GM21360 (cell line): Measurements from ENCODE around the gene ADAM12.
"Not testable (repeated sequence)": the region's sequence is repeated elsewhere in the genome, so short reads cannot be mapped to it uniquely, and the experiment has no call there.

Experiments
- ATAC-seq: cut with Tn5 transposase; IDR thresholded peaks from one replicate; pipeline ENCODE4 v1.9.1; 2021; ENCODE audit warnings: mild to moderate bottlenecking, moderate library complexity; ENCODE audit not compliant: unreplicated experiment

ADAM12 gene

DNA sequence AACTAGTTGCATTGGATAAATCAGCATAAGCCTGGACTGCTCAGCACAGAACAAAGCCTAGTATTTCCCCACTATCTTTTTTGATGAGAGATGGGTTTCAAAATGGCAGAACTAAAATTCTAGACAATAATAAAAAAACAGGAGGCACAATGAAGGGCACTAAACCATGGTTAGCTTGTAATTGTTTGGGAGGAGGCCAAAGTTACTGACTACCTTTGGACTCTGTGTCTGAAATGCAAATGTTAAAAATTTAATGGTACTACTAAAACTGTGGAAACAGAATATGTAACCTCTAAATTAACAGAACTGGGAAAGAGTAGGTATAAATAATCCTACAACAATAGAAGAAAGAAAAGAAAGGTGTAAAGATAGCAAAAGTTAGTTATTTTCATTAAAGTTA, 13.0 kb downstream of the ADAM12 start:
- no peak for ATAC-seq

DNA sequence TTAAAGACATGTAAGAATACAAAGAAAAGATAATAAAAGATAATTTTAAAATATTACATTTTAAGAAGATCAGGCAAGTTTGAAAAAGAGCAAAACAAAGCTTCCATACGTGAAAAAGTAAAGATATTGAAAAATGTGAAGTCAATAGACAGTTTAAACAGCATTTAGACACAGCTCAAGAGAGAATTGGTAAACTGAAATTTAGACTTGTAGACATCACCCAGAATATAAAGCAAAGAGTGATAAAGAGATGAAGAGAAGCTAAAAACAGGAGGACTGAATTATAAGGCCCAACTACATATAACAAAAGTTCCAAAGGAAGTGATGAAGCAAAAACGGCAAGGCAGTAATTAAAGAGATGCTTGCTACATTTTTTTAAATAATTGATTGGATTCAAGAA, 13.8 kb downstream of the ADAM12 start:
- ATAC-seq, result no peak

DNA sequence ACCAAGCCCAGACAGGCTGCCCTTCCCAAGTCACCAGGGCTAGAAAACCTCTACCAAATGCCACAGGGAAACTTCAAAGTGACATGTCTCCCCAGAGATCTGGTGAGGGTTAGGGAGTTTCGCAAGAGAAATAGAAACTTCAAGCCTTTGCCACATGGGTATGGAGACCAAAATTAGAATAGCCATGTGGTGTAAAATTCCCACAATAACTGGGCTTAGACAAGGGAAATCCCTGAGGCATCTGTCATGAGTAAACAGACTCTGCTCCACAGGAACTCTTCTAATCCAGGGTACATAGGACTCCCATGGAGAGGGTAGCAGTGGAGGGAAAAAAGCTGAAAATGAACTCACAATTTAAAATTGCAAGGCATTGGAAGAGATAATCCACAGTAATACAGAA, 14.3 kb downstream of the ADAM12 start:
- ATAC-seq, result no peak

DNA sequence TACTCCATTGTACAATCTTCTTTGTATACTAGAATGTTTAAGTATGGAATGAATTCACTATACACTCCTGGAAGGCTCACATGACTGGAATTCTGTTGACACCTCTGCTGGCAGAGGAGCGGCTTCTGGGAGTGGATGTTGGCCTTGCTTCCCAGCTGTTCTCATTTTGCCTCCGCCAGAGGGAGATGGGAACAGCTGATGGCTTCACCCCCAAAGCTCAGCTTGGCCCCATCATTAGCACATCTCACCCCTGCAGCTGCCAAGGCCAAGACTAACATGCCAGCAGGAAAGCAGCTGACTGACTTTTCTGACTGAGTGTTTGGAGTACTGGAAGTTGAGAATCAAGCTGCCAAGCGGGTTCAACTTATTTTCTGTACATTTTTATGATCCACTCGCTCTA, 15.1 kb downstream of the ADAM12 start:
- no peak for ATAC-seq

DNA sequence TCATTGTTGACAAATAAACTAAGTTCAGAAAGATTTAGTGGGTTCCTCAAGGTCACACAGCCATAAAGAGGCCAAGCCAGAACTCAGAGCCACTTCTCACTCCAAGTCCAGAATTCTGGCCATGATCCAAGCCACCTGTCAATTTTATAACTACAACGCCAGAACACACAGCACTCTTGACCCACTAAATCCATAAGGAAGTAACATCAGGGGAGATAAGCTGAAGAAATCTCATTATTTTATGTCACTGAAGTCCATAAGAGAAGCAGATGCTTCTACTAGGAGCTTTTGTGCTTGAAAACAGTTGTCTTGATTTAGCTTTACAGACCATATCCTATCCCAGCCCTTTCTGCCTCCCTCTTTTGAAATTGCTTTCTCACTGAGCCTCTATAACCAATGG, 15.9 kb downstream of the ADAM12 start:
- no peak for ATAC-seq

DNA sequence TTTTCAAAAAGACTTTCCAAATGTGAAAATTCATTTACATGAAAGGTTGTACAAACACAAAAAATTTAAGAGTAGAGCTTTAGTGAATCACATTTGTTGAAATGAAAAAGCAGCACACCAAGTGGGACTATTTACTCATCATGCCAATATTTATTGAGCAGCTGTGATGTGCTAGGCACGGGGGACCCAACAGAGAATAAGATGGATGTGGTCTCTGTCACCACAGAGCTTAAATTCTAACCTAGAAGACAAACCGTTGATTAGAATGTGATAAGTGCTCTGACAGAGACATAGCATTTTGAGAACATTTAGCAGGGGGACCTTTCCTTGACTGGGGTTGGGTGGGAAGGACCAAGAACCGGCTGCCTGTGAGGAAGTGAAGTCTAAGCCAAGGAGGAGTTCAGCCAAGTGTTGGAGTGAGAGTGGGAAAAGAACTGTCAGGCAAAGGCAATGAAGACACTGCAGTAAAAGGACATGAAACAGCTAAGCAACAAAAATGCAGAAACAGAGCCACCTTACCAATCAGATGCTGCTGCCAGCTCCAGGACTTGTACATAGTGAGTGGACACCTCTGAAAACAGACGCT, 19.1 kb downstream of the ADAM12 start:
- ATAC-seq, result no peak

DNA sequence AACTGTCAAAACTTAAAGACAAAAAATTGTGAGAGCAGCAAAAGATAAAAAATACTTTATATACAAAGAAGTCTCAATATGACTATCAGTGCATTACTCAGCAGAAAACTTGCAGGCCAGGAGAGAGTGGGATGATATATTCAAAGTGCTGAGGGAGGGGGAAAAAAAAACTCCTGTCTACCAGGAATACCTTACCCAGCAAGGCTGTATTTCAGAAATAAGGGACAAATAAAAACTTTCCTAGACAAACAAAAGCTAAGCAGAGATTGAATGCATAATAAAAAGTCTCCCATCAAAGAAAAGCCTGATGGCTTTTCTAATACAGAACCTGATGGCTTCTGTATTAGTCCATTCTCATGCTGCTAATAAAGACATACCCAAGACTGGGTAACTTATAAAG, 31.1 kb downstream of the ADAM12 start:
- ATAC-seq, result no peak

DNA sequence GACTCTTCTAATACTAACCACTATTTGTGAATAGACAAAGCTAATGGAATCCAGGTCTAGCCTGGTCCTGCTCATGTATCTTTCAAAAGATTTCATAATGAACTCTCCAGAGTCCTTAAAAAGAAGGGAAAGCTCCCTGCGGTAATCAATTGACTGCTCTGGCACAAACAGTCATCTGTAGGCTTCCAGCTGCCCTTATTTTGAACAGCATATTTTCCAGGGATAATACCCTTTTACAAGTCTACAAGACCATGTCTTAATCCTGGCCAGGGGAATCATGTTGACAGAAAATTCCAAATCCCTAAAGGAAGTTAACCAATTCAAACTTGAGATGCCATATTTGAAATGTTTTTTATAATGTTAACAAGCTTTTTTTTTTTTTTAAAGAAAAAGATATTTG, 34.6 kb downstream of the ADAM12 start:
- ATAC-seq, result no peak

DNA sequence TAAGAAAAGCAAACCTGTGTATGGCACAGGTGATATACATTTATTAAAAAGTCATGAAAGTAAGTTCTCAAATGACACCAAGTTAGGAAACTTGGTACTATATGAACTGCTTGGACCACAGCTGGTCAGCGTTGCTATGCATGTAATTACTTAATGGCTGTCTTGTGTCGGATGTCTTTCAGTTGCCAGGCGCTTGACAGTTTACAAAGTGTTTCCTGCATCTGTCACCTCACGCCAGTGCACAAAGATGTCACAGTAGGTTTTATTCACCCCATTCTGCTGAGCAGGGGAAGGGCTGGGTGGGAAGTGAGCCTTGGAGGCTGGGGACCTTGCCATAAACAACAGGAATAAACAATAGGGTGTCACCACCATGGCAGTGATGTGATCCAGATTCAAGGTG, 35.8 kb downstream of the ADAM12 start:
- ATAC-seq, result no peak

DNA sequence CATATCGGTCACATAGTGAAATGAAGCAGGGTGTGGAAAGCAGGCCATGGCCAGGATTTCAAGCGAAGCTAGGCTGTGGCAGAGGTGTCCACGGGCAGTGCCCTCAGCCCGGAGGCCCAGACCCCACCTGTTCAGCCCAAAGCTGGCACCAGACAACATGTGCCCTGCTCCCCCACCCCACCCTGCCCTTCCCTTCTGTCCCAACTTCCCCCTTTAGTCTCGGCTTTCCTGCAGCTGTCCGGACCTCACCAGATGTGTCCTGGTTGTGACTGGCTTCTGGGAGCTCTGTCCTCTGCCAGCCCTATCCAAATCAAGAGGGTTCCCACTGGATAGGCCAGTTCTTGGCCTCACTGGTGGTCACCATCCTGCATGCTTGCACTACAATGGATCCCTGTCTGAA, 37.3 kb downstream of the ADAM12 start:
- no peak for ATAC-seq

DNA sequence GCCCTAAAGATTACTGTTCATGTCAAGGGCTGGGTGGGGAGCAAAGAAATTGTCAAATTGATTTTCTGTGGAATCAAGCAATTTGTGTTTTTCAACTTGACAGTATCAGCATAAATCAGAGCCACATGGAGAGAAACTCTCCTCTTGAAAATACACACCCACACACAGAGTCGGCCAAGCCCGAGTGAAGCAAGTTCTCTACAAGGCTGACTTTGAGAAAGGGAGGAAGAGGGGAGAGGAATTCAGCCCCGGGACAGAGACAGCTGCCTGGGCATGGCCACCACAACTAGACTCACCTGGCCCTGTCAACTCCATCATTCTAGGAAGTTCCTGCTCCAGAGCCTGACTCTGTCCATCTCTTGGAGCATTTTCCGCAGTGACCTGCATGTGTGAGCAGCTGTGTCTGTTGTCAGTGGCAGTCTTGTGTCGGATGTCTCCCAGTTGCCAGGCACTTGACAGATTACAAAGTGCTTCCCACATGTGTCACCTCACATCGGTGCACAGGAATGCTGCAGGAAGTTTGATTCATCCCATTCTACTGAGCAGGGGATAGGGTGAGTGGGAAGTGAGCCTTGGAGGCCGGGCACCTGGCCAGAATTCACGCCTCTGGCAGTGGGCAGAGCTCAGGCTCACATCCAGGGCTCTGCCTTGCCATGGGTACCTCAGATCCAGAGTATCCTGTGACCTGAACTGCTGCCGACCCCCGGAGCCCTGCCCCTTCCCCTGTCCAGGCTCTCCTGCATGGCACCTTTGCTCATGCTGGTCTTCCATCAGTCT, 37.9 kb downstream of the ADAM12 start:
- no peak for ATAC-seq

DNA sequence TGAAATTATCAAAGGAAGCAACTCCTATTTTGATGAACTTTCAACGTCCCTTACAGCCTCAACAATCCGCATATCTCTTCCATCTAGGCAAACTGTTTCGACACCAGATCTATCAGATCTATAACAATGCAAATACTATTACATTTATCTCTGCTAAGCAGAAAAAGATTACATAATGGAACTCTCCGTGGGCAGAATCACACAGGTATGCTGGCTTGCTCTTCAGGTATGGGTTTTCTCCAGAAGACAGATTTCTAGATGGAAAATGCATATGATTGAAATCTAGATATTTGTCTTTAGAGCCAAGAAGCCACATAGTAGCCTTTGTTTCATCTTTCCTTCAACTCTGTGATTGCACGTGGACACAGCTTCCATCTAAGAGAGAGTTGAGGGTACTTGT, 38.6 kb downstream of the ADAM12 start:
- ATAC-seq, result no peak

DNA sequence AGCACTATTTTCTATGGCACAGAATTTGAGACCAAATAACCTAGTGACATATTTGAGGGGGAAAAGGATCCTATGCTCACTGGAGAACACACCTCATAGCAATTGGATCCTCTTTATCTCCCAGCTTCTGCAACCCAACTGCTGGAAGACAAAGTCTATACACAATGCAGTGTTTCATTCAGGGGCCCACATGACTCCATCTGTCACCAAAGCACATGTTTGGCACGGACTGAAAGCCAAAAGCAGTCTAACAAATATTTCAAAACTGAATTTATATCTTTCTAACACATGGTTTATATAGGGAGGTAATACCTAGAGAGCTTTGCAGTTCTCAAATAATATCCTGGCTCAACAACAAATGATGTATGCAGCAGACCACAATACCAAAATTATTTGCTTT, 39.2 kb downstream of the ADAM12 start:
- no peak for ATAC-seq

DNA sequence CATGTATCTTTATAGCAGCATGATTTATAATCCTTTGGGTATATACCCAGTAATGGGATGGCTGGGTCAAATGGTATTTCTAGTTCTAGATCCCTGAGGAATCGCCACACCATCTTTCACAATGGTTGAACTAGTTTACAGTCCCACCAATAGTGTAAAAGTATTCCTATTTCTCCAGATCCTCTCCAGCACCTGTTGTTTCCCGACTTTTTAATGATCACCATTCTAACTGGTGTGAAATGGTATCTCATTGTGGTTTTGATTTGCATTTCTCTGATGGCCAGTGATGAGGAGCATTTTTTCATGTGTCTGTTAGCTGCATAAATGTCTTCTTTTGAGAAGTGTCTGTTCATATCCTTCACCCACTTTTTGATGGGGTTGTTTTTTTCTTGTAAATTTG, 44.8 kb downstream of the ADAM12 start:
- ATAC-seq, result not testable (repeated sequence)

DNA sequence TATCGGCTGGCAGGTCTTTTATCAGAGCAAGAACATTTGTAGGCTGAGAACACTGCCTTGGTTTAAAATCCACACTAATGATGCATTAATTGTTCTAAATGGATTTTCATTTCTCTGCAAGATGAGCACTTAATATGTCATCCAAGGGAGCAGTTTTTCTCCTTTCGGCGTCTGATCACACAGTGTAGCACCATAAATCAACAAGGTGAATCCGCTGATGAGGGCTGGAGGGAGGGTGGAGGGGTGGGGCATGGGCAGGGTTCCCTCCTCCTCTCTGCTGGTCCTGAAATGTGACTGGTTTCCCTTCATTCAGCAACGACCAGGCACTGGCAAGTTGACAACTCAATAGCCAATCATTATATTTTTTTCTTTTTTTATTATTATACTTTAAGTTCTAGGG, 45.6 kb downstream of the ADAM12 start:
- ATAC-seq, result no peak

DNA sequence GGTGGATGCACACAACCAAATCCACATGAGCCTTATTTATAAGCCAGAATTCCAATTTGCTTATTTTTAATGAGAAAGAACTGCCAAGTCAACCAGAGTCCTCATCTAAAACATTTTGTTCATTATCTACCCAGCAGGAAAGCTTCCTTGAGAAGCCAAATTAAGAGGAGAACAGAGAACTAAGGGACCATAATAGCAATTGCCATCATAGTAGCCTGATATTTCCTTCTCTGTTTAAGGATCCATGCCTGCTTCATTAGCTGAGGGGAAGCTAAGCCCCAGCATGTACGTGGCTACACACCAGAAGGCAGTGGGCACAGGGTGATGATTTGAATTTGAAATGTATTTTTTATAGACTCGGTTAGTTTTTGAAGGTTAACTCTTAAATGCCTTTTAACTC, 46.8 kb downstream of the ADAM12 start:
- no peak for ATAC-seq

DNA sequence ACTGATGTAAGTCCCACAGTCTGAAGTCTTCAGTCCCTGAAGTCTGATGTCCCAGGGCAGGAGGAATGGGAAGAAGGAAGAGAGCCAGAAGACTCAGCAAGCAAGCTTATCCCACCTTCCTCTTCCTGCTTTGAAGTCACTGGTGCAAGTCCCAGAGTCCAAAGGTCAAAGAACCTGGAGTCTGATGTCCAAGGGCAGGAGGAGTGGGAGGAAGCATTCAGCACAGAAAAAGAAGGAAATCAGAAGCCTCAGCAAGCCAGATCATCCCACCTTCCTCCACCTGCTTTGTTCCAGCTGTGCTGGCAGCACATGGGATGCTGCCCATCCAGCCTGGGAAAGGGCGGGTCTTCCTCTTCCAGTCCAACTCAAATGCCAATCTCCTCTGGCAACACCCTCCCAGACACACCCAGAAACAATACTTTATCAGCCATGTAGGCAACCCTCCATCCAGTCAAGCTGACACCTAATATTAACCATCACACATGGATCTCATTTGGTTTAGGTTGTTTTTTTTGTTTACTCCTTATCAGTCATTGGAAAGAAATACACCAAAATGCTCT, 50.9 kb downstream of the ADAM12 start:
- no peak for ATAC-seq

DNA sequence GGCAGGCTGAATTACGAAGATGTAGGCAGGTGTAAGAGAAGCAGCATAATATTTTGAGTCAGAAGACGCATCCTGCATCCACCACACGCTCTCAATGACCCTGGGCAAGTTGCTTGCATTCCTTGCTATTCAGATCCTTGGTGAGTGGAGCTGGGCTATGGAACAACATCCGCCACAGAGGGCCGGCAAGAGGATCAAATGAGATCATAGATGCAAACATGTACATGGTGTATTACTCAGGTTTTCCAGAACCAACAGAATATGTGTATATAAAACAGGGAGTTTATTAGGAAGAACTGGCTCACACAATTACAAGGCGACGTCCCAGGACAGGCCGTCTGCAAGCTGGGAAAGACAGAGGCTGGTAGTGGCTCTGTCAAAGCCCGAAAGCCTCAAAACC, 51.5 kb downstream of the ADAM12 start:
- no peak for ATAC-seq

DNA sequence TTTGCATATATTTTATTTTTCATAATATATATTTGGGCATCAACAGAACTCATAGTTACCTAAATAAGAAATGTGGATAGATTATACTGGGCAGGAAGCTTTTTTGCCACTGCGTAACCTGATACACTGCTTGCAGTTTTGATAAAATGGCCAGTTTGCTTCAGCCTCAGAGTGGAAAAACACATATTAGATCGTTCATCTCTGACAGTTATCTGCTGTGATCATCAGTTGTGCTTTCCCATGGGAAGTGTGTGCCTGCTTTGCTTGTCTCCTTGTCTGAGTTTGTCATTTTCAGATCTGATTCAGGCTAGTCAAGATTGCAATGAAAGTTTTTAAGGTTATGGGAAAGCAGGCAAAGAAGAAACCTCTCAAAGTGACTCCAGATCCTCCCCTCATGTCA, 54.0 kb downstream of the ADAM12 start:
- ATAC-seq, result no peak

DNA sequence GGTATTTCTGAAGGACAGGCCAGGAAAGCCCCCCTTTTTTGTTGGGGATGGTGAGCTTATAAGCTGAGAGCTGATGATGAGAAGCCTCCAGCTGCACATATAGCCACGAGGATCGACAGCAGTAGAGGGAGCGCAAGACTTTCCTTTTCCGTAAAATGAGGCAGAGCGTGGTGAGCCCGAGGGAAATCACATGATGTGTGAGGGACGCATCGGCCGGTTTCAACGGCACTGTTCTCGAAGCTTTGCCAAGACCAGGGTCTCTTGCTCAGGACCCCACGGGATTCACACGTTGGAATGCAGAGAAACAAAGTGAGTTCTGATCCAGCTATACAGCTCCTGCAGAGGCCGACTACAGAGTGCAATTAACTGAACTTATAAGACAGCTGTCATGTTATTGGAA, 55.7 kb downstream of the ADAM12 start:
- no peak for ATAC-seq

DNA sequence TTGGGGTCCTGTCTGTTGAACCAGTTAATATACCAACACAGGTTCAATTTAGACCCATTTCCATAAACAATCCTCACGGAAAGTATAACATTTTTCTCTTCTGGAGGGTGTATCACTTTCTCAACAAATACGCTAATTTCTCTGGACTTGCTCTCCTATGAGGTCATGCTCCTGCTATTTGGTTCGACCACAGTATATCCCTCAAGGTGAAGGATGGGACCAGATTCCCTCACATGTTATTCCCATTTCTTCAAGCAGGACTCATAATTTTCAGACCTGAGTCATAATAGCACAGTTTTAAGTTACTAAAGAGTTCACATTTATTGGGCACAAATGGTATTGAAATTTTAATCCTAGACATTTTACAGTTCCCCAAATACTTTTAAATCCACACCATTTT, 57.2 kb downstream of the ADAM12 start:
- ATAC-seq, result no peak

DNA sequence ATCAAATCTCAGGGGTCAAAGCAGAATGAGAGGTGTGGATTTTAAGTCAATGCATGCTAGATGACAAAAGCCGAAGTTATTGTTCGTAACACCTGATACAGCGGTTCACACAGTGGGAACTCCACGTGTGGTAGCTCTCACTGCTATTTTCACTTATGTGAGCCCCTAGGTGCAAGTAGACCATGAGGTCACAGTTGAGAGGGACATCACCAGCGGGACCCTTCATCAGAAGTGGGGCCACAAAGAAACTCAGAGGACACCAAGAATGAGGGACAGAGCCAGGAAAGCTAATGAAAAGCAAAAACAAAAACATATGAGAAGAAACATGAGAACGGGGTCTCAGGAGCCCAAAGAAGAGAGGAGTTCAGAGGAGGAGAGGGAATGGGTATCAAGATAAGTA, 63.5 kb downstream of the ADAM12 start:
- ATAC-seq, result no peak

DNA sequence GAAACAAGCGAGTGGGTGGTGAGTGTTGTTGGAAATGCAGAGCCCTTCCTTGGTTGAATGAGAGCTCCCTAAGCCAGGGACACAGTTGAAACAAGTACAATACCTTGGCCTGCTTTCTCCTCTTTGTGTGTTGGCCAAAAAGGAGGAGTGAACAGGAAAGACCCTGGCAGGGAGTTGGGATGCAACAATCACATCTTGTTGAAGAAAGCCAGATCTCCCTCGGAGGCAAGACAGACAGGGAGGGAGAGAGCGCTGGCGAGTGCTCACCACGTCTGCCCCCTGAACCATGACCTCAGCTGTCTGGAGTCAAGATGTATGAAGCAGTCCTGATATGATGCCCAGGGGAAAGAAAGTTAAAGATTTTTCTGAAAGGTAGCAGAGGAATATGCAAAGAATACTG, 66.8 kb downstream of the ADAM12 start:
- no peak for ATAC-seq
